ENCODE data around the gene METTL25B.

The METTL25B gene

GRCh38 chr1:156721535-156721934, 6.7 kb upstream of the METTL25B start:
- Histone ChIP-seq H3K9ac (ENCODE audit: low read length in 5 of 5) (no peak overlapping the region), H3K27me3 (ENCODE audit: control insufficient read depth in 5 of 5, insufficient read depth in 4 of 5, low read length in 5 of 5) (no peaks in the 10 kb centered on the region), H3K9me3 (ENCODE audit: control insufficient read depth in 5 of 5, low read length in 5 of 5) (no peaks in the 10 kb centered on the region), H3K4me1 (ENCODE audit: control insufficient read depth in 5 of 5, insufficient read depth in 5 of 5, low read length in 5 of 5) (peaks cover 13 to 19% (median 16%) of the 10 kb centered on the region in 5 donors), H3K4me3 (ENCODE audit: low read depth in 1 of 5, low read length in 5 of 5) (no peak overlapping the region), H3K27ac (ENCODE audit: low read depth, low read length) (no peak overlapping the region), H3K36me3 (ENCODE audit: control insufficient read depth in 5 of 5, insufficient read depth in 5 of 5, low read length in 5 of 5) (peaks cover 13 to 49% (median 34%) of the 10 kb centered on the region in 5 donors)

- Histone ChIP-seq H3K27me3 (ENCODE audit: control insufficient read depth in 5 of 5, insufficient read depth in 4 of 5, low read length in 5 of 5) (no peaks in the 10 kb centered on the region), H3K27ac (ENCODE audit: low read depth, low read length) (no peak overlapping the region), H3K4me1 (ENCODE audit: control insufficient read depth in 5 of 5, insufficient read depth in 5 of 5, low read length in 5 of 5) (peaks cover 21 to 47% (median 44%) of the 10 kb centered on the region in 5 donors), H3K9me3 (ENCODE audit: control insufficient read depth in 5 of 5, low read length in 5 of 5) (no peaks in the 10 kb centered on the region), H3K36me3 (ENCODE audit: control insufficient read depth in 5 of 5, insufficient read depth in 5 of 5, low read length in 5 of 5) (peaks cover 13 to 42% (median 31%) of the 10 kb centered on the region in 5 donors), H3K9ac (ENCODE audit: low read length in 5 of 5) (peak overlapping the region in 4 of 5 donors; percentile 21 to 30 (median 26)), H3K4me3 (ENCODE audit: low read depth in 1 of 5, low read length in 5 of 5) (peak overlapping the region; percentile 41 to 65 (median 55))
Observed at GRCh38 chr1:156725683-156726280, 2.5 kb upstream of the METTL25B start.

- H3K9me3 ChIP-seq (ENCODE audit: control insufficient read depth in 5 of 5, low read length in 5 of 5): no peaks in the 10 kb centered on the region
- H3K4me1 ChIP-seq (ENCODE audit: control insufficient read depth in 5 of 5, insufficient read depth in 5 of 5, low read length in 5 of 5): peaks cover 21 to 47% (median 44%) of the 10 kb centered on the region in 5 donors
- H3K9ac ChIP-seq (ENCODE audit: low read length in 5 of 5): peak overlapping the region in 2 of 5 donors; percentile 21 to 90
- peaks cover 13 to 34% (median 22%) of the 10 kb centered on the region in 5 donors for H3K36me3 ChIP-seq (ENCODE audit: control insufficient read depth in 5 of 5, insufficient read depth in 5 of 5, low read length in 5 of 5)
- no peak overlapping the region for H3K27ac ChIP-seq (ENCODE audit: low read depth, low read length)
- H3K4me3 ChIP-seq (ENCODE audit: low read depth in 1 of 5, low read length in 5 of 5): peak overlapping the region in 4 of 5 donors; percentile 8 to 97 (median 53)
- H3K27me3 ChIP-seq (ENCODE audit: control insufficient read depth in 5 of 5, insufficient read depth in 4 of 5, low read length in 5 of 5): no peaks in the 10 kb centered on the region
Observed at GRCh38 chr1:156726549-156727226, 1.6 kb upstream of the METTL25B start.

GRCh38 chr1:156727492-156727891, 777 bp upstream of the METTL25B start:
- Histone ChIP-seq H3K4me1 (ENCODE audit: control insufficient read depth in 5 of 5, insufficient read depth in 5 of 5, low read length in 5 of 5) (peaks cover 21 to 47% (median 44%) of the 10 kb centered on the region in 5 donors), H3K36me3 (ENCODE audit: control insufficient read depth in 5 of 5, insufficient read depth in 5 of 5, low read length in 5 of 5) (peaks cover 11 to 36% (median 23%) of the 10 kb centered on the region in 5 donors), H3K9me3 (ENCODE audit: control insufficient read depth in 5 of 5, low read length in 5 of 5) (no peaks in the 10 kb centered on the region), H3K4me3 (ENCODE audit: low read depth in 1 of 5, low read length in 5 of 5) (peak overlapping the region; percentile 81 to 99 (median 97)), H3K9ac (ENCODE audit: low read length in 5 of 5) (peak overlapping the region; percentile 73 to 91 (median 88)), H3K27me3 (ENCODE audit: control insufficient read depth in 5 of 5, insufficient read depth in 4 of 5, low read length in 5 of 5) (no peaks in the 10 kb centered on the region), H3K27ac (ENCODE audit: low read depth, low read length) (peak overlapping the region; percentile 83)

GRCh38 chr1:156728599-156729462, 562 bp downstream of the METTL25B start, which contains the start of gene ISG20L2:
Gene ISG20L2 (minus strand): TSS chr1:156728766. CDS start chr1:156727652, 1,114 bp downstream.
- peak within 1 kb of the TSS; percentile 94 for H3K27ac ChIP-seq (ENCODE audit: low read depth, low read length)

GRCh38 chr1:156733989-156734584, 5.8 kb downstream of the METTL25B start:
- Histone ChIP-seq H3K27ac (ENCODE audit: low read depth, low read length) (no peak overlapping the region), H3K27me3 (ENCODE audit: control insufficient read depth in 5 of 5, insufficient read depth in 4 of 5, low read length in 5 of 5) (no peaks in the 10 kb centered on the region), H3K4me1 (ENCODE audit: control insufficient read depth in 5 of 5, insufficient read depth in 5 of 5, low read length in 5 of 5) (peaks cover 0 to 9% (median 8%) of the 10 kb centered on the region in 5 donors), H3K9me3 (ENCODE audit: control insufficient read depth in 5 of 5, low read length in 5 of 5) (no peaks in the 10 kb centered on the region), H3K9ac (ENCODE audit: low read length in 5 of 5) (no peak overlapping the region), H3K4me3 (ENCODE audit: low read depth in 1 of 5, low read length in 5 of 5) (no peak overlapping the region), H3K36me3 (ENCODE audit: control insufficient read depth in 5 of 5, insufficient read depth in 5 of 5, low read length in 5 of 5) (peaks cover 0 to 58% (median 47%) of the 10 kb centered on the region in 5 donors)

More at GRCh38 chr1:156728599-156729462, 562 bp downstream of the METTL25B start, which contains the start of gene ISG20L2:
- Histone ChIP-seq H3K4me3 (ENCODE audit: low read depth in 1 of 5, low read length in 5 of 5) (peak within 1 kb of the TSS; percentile 81 to 99 (median 97)), H3K36me3 (ENCODE audit: control insufficient read depth in 5 of 5, insufficient read depth in 5 of 5, low read length in 5 of 5) (peaks cover 4 to 35% (median 22%) of the 10 kb centered on the region in 5 donors), H3K9ac (ENCODE audit: low read length in 5 of 5) (peak within 1 kb of the TSS; percentile 81 to 91 (median 88)), H3K4me1 (ENCODE audit: control insufficient read depth in 5 of 5, insufficient read depth in 5 of 5, low read length in 5 of 5) (peaks cover 21 to 47% (median 44%) of the 10 kb centered on the region in 5 donors), H3K27me3 (ENCODE audit: control insufficient read depth in 5 of 5, insufficient read depth in 4 of 5, low read length in 5 of 5) (no peaks in the 10 kb centered on the region), H3K9me3 (ENCODE audit: control insufficient read depth in 5 of 5, low read length in 5 of 5) (no peaks in the 10 kb centered on the region)

- Histone ChIP-seq H3K36me3 (ENCODE audit: control insufficient read depth in 5 of 5, insufficient read depth in 5 of 5, low read length in 5 of 5) (peaks cover 0 to 54% (median 45%) of the 10 kb centered on the region in 5 donors), H3K9ac (ENCODE audit: low read length in 5 of 5) (peak overlapping the region in 1 of 5 donors; percentile 31), H3K4me1 (ENCODE audit: control insufficient read depth in 5 of 5, insufficient read depth in 5 of 5, low read length in 5 of 5) (peaks cover 3 to 18% (median 16%) of the 10 kb centered on the region in 5 donors), H3K4me3 (ENCODE audit: low read depth in 1 of 5, low read length in 5 of 5) (no peak overlapping the region), H3K27ac (ENCODE audit: low read depth, low read length) (no peak overlapping the region), H3K27me3 (ENCODE audit: control insufficient read depth in 5 of 5, insufficient read depth in 4 of 5, low read length in 5 of 5) (no peaks in the 10 kb centered on the region), H3K9me3 (ENCODE audit: control insufficient read depth in 5 of 5, low read length in 5 of 5) (no peaks in the 10 kb centered on the region)
Observed at GRCh38 chr1:156738407-156738806, 10.1 kb downstream of the METTL25B start.

- Histone ChIP-seq H3K27ac (ENCODE audit: low read depth, low read length) (no peak overlapping the region), H3K9ac (ENCODE audit: low read length in 5 of 5) (peak overlapping the region in 1 of 5 donors; percentile 31), H3K36me3 (ENCODE audit: control insufficient read depth in 5 of 5, insufficient read depth in 5 of 5, low read length in 5 of 5) (peaks cover 0 to 54% (median 45%) of the 10 kb centered on the region in 5 donors), H3K4me1 (ENCODE audit: control insufficient read depth in 5 of 5, insufficient read depth in 5 of 5, low read length in 5 of 5) (peaks cover 3 to 18% (median 16%) of the 10 kb centered on the region in 5 donors), H3K9me3 (ENCODE audit: control insufficient read depth in 5 of 5, low read length in 5 of 5) (no peaks in the 10 kb centered on the region), H3K4me3 (ENCODE audit: low read depth in 1 of 5, low read length in 5 of 5) (no peak overlapping the region), H3K27me3 (ENCODE audit: control insufficient read depth in 5 of 5, insufficient read depth in 4 of 5, low read length in 5 of 5) (no peaks in the 10 kb centered on the region)
Observed at GRCh38 chr1:156738916-156739315, 10.6 kb downstream of the METTL25B start.

- H3K4me3 ChIP-seq (ENCODE audit: low read depth in 1 of 5, low read length in 5 of 5): peak overlapping the region; percentile 70 to 92 (median 88)
- peaks cover 0 to 61% (median 52%) of the 10 kb centered on the region in 5 donors for H3K36me3 ChIP-seq (ENCODE audit: control insufficient read depth in 5 of 5, insufficient read depth in 5 of 5, low read length in 5 of 5)
- peak overlapping the region; percentile 89 for H3K27ac ChIP-seq (ENCODE audit: low read depth, low read length)
- peak overlapping the region; percentile 85 to 92 (median 88) for H3K9ac ChIP-seq (ENCODE audit: low read length in 5 of 5)
- H3K4me1 ChIP-seq (ENCODE audit: control insufficient read depth in 5 of 5, insufficient read depth in 5 of 5, low read length in 5 of 5): peaks cover 3 to 25% (median 19%) of the 10 kb centered on the region in 5 donors
- no peaks in the 10 kb centered on the region for H3K9me3 ChIP-seq (ENCODE audit: control insufficient read depth in 5 of 5, low read length in 5 of 5)
- no peaks in the 10 kb centered on the region for H3K27me3 ChIP-seq (ENCODE audit: control insufficient read depth in 5 of 5, insufficient read depth in 4 of 5, low read length in 5 of 5)
Observed at GRCh38 chr1:156740237-156740740, 12.0 kb downstream of the METTL25B start.
